Measurements from ENCODE around the gene SMIM13.

The SMIM13 gene

GRCh38 chr6:11101417-11101816 lies 7.8 kb downstream of the SMIM13 start:
- WGBS (ENCODE audit: extremely low coverage, insufficient coverage, low lambda C conversion rate) = no CpG with 5 or more reads among the region's 5 CpGs

GRCh38 chr6:11103065-11103464 lies 9.4 kb downstream of the SMIM13 start:
- H3K4me3 ChIP-seq (ENCODE audit: low read length) = no peak overlapping the region
- H3K27me3 ChIP-seq (ENCODE audit: insufficient read depth, low read length, poor library complexity) = no peaks in the 10 kb centered on the region
- peaks cover 39% of the 10 kb centered on the region for H3K79me1 ChIP-seq (ENCODE audit: low read length)
- no peak overlapping the region for H4K8ac ChIP-seq (ENCODE audit: low read depth, low read length)
- H3K4me1 ChIP-seq (ENCODE audit: control insufficient read depth, low read depth, low read length) = peaks cover 8% of the 10 kb centered on the region
- no peak overlapping the region for H3K23ac ChIP-seq (ENCODE audit: low read length)
- DNase-seq = no peak
- H4K5ac ChIP-seq (ENCODE audit: low read length) = no peak overlapping the region
- no peak overlapping the region for H3K18ac ChIP-seq (ENCODE audit: low read length)
- WGBS (ENCODE audit: extremely low coverage, insufficient coverage, low lambda C conversion rate) = no CpG with 5 or more reads among the region's 5 CpGs
- no peak overlapping the region for H3K4ac ChIP-seq (ENCODE audit: low read depth, low read length)
- no peak overlapping the region for H3K9ac ChIP-seq (ENCODE audit: low read length)
- no peak overlapping the region for H2BK15ac ChIP-seq (replicated peaks; ENCODE audit: low read depth)
- peaks cover 78% of the 10 kb centered on the region for H3K79me2 ChIP-seq (ENCODE audit: control insufficient read depth, insufficient read depth, low read length)
- H2AK5ac ChIP-seq (ENCODE audit: low read length) = no peak overlapping the region
- no peak overlapping the region for H3K56ac ChIP-seq (ENCODE audit: low read length)
- no peak overlapping the region for H2BK120ac ChIP-seq (ENCODE audit: low read depth, low read length)
- no peaks in the 10 kb centered on the region for H3K36me3 ChIP-seq (ENCODE audit: control insufficient read depth, insufficient read depth, low read length)
- H2BK5ac ChIP-seq (ENCODE audit: low read length) = no peak overlapping the region
- H3K4me2 ChIP-seq (ENCODE audit: low read length) = no peak overlapping the region
- H3K27ac ChIP-seq (ENCODE audit: low read depth, low read length) = no peak overlapping the region

More at GRCh38 chr6:11101417-11101816, 7.8 kb downstream of the SMIM13 start:
- Histone ChIP-seq H3K4me1 (ENCODE audit: control insufficient read depth, low read depth, low read length) (peaks cover 8% of the 10 kb centered on the region), H3K18ac (ENCODE audit: low read length) (no peak overlapping the region), H2BK5ac (ENCODE audit: low read length) (no peak overlapping the region), H3K79me2 (ENCODE audit: control insufficient read depth, insufficient read depth, low read length) (peaks cover 78% of the 10 kb centered on the region), H3K27ac (ENCODE audit: low read depth, low read length) (no peak overlapping the region), H2BK15ac (replicated peaks; ENCODE audit: low read depth) (no peak overlapping the region), H3K23ac (ENCODE audit: low read length) (no peak overlapping the region), H3K9ac (ENCODE audit: low read length) (no peak overlapping the region), H3K4me2 (ENCODE audit: low read length) (no peak overlapping the region), H3K36me3 (ENCODE audit: control insufficient read depth, insufficient read depth, low read length) (no peaks in the 10 kb centered on the region), H2AK5ac (ENCODE audit: low read length) (no peak overlapping the region), H3K4me3 (ENCODE audit: low read length) (no peak overlapping the region), H3K4ac (ENCODE audit: low read depth, low read length) (no peak overlapping the region), H4K8ac (ENCODE audit: low read depth, low read length) (no peak overlapping the region), H4K5ac (ENCODE audit: low read length) (no peak overlapping the region), H2BK120ac (ENCODE audit: low read depth, low read length) (no peak overlapping the region), H3K56ac (ENCODE audit: low read length) (no peak overlapping the region), H3K79me1 (ENCODE audit: low read length) (peaks cover 35% of the 10 kb centered on the region), H3K27me3 (ENCODE audit: insufficient read depth, low read length, poor library complexity) (no peaks in the 10 kb centered on the region)
- no peak for DNase-seq

- no peak overlapping the region for H3K4me2 ChIP-seq (ENCODE audit: low read length)
- no peak overlapping the region for H3K27ac ChIP-seq (ENCODE audit: low read depth, low read length)
- no peak overlapping the region for H4K5ac ChIP-seq (ENCODE audit: low read length)
- no peak overlapping the region for H3K4ac ChIP-seq (ENCODE audit: low read depth, low read length)
- H2BK5ac ChIP-seq (ENCODE audit: low read length) = no peak overlapping the region
- no peak overlapping the region for H3K9ac ChIP-seq (ENCODE audit: low read length)
- peaks cover 75% of the 10 kb centered on the region for H3K79me2 ChIP-seq (ENCODE audit: control insufficient read depth, insufficient read depth, low read length)
- no peak overlapping the region for H3K18ac ChIP-seq (ENCODE audit: low read length)
- no peaks in the 10 kb centered on the region for H3K27me3 ChIP-seq (ENCODE audit: insufficient read depth, low read length, poor library complexity)
- H4K8ac ChIP-seq (ENCODE audit: low read depth, low read length) = no peak overlapping the region
- no peak overlapping the region for H3K23ac ChIP-seq (ENCODE audit: low read length)
- no peaks in the 10 kb centered on the region for H3K36me3 ChIP-seq (ENCODE audit: control insufficient read depth, insufficient read depth, low read length)
- H2AK5ac ChIP-seq (ENCODE audit: low read length) = no peak overlapping the region
- H2BK120ac ChIP-seq (ENCODE audit: low read depth, low read length) = no peak overlapping the region
- H3K56ac ChIP-seq (ENCODE audit: low read length) = no peak overlapping the region
- no peak overlapping the region for H3K4me3 ChIP-seq (ENCODE audit: low read length)
- no peak overlapping the region for H2BK15ac ChIP-seq (replicated peaks; ENCODE audit: low read depth)
- H3K4me1 ChIP-seq (ENCODE audit: control insufficient read depth, low read depth, low read length) = peaks cover 12% of the 10 kb centered on the region
- DNase-seq = no peak
- H3K79me1 ChIP-seq (ENCODE audit: low read length) = peaks cover 54% of the 10 kb centered on the region
Measured at GRCh38 chr6:11108726-11109125, 15.1 kb downstream of the SMIM13 start.

- Histone ChIP-seq H4K8ac (ENCODE audit: low read depth, low read length) (no peak within 1 kb of the TSS), H3K27ac (ENCODE audit: low read depth, low read length) (no peak within 1 kb of the TSS), H2AK5ac (ENCODE audit: low read length) (no peak within 1 kb of the TSS), H3K4me1 (ENCODE audit: control insufficient read depth, low read depth, low read length) (peaks cover 4% of the 10 kb centered on the region), H3K4me3 (ENCODE audit: low read length) (no peak within 1 kb of the TSS), H3K9ac (ENCODE audit: low read length) (no peak within 1 kb of the TSS), H3K56ac (ENCODE audit: low read length) (no peak within 1 kb of the TSS), H3K27me3 (ENCODE audit: insufficient read depth, low read length, poor library complexity) (no peaks in the 10 kb centered on the region), H3K4me2 (ENCODE audit: low read length) (no peak within 1 kb of the TSS), H2BK15ac (replicated peaks; ENCODE audit: low read depth) (no peak within 1 kb of the TSS), H3K4ac (ENCODE audit: low read depth, low read length) (no peak within 1 kb of the TSS), H3K79me2 (ENCODE audit: control insufficient read depth, insufficient read depth, low read length) (peaks cover 56% of the 10 kb centered on the region), H4K5ac (ENCODE audit: low read length) (no peak within 1 kb of the TSS), H3K79me1 (ENCODE audit: low read length) (peaks cover 37% of the 10 kb centered on the region), H3K36me3 (ENCODE audit: control insufficient read depth, insufficient read depth, low read length) (no peaks in the 10 kb centered on the region), H2BK5ac (ENCODE audit: low read length) (no peak within 1 kb of the TSS), H3K18ac (ENCODE audit: low read length) (no peak within 1 kb of the TSS), H3K23ac (ENCODE audit: low read length) (no peak within 1 kb of the TSS), H2BK120ac (ENCODE audit: low read depth, low read length) (no peak within 1 kb of the TSS)
- WGBS (ENCODE audit: extremely low coverage, insufficient coverage, low lambda C conversion rate) = no CpG with 5 or more reads among the region's 16 CpGs
- no peak for DNase-seq
Measured at GRCh38 chr6:11110921-11111768, 17.5 kb downstream of the SMIM13 start, which contains the start of gene ERVFRD-1. ERVFRD-1 (minus strand) TSS chr6:11111725; CDS start chr6:11105310, 6,415 bp downstream.

GRCh38 chr6:11111769-11112437 lies 18.3 kb downstream of the SMIM13 start:
- no peak overlapping the region for H4K8ac ChIP-seq (ENCODE audit: low read depth, low read length)
- peaks cover 34% of the 10 kb centered on the region for H3K79me1 ChIP-seq (ENCODE audit: low read length)
- no peak overlapping the region for H3K9ac ChIP-seq (ENCODE audit: low read length)
- H3K56ac ChIP-seq (ENCODE audit: low read length) = no peak overlapping the region
- H2AK5ac ChIP-seq (ENCODE audit: low read length) = no peak overlapping the region
- peaks cover 48% of the 10 kb centered on the region for H3K79me2 ChIP-seq (ENCODE audit: control insufficient read depth, insufficient read depth, low read length)
- no peak overlapping the region for H2BK15ac ChIP-seq (replicated peaks; ENCODE audit: low read depth)
- H3K27me3 ChIP-seq (ENCODE audit: insufficient read depth, low read length, poor library complexity) = no peaks in the 10 kb centered on the region
- no peak overlapping the region for H3K23ac ChIP-seq (ENCODE audit: low read length)
- no peak overlapping the region for H3K27ac ChIP-seq (ENCODE audit: low read depth, low read length)
- no peak overlapping the region for H3K18ac ChIP-seq (ENCODE audit: low read length)
- H2BK5ac ChIP-seq (ENCODE audit: low read length) = no peak overlapping the region
- no peak overlapping the region for H3K4ac ChIP-seq (ENCODE audit: low read depth, low read length)
- H4K5ac ChIP-seq (ENCODE audit: low read length) = no peak overlapping the region
- H3K4me1 ChIP-seq (ENCODE audit: control insufficient read depth, low read depth, low read length) = peaks cover 4% of the 10 kb centered on the region
- peak; percentile 57 for DNase-seq
- WGBS (ENCODE audit: extremely low coverage, insufficient coverage, low lambda C conversion rate) = no CpG with 5 or more reads among the region's 9 CpGs
- no peaks in the 10 kb centered on the region for H3K36me3 ChIP-seq (ENCODE audit: control insufficient read depth, insufficient read depth, low read length)
- no peak overlapping the region for H2BK120ac ChIP-seq (ENCODE audit: low read depth, low read length)
- no peak overlapping the region for H3K4me3 ChIP-seq (ENCODE audit: low read length)
- H3K4me2 ChIP-seq (ENCODE audit: low read length) = no peak overlapping the region
